ENCODE data around the gene MAK.
"Not testable (repeated sequence)": the region's sequence is repeated elsewhere in the genome, so short reads cannot be mapped to it uniquely, and the experiment has no call there.

MAK gene

GRCh38 chr6:10769419-10769818 lies 68.9 kb downstream of the MAK start:
- no peak for ATAC-seq
- Mint-ChIP-seq H3K36me3 (peaks cover 43% of the 10 kb centered on the region), H3K4me3 (no peak overlapping the region), H3K4me1 (no peaks in the 10 kb centered on the region), H3K27ac (no peak overlapping the region), H3K9me3 (no peaks in the 10 kb centered on the region)
- DNase-seq (ENCODE audit: low spot score in 2 of 2), result no peak

- Mint-ChIP-seq H3K9me3 (no peaks in the 10 kb centered on the region), H3K36me3 (peaks cover 47% of the 10 kb centered on the region), H3K4me3 (no peak overlapping the region), H3K27ac (no peak overlapping the region), H3K4me1 (peaks cover 6% of the 10 kb centered on the region)
- no peak for DNase-seq (ENCODE audit: low spot score in 2 of 2)
- ATAC-seq, result no peak
These were observed 75.3 kb downstream of the MAK start for GRCh38 chr6:10763006-10763405.

GRCh38 chr6:10759884-10760329 lies 78.4 kb downstream of the MAK start:
- no peaks in the 10 kb centered on the region for H3K9me3 Mint-ChIP-seq
- H3K4me1 Mint-ChIP-seq, result peaks cover 10% of the 10 kb centered on the region
- peak overlapping the region; percentile 14 for H3K27ac Mint-ChIP-seq
- H3K4me3 Mint-ChIP-seq, result no peak overlapping the region
- no peak for DNase-seq (ENCODE audit: low spot score in 2 of 2)
- peaks cover 74% of the 10 kb centered on the region for H3K36me3 Mint-ChIP-seq
- peak; percentile 82 for ATAC-seq

- ATAC-seq, result no peak
- peaks cover 79% of the 10 kb centered on the region for H3K36me3 Mint-ChIP-seq
These were observed 79.0 kb downstream of the MAK start for GRCh38 chr6:10759312-10759839.

GRCh38 chr6:10756085-10756484 lies 82.3 kb downstream of the MAK start:
- DNase-seq (ENCODE audit: low spot score in 2 of 2), result no peak
- Mint-ChIP-seq H3K4me3 (no peak overlapping the region), H3K9me3 (no peaks in the 10 kb centered on the region), H3K27ac (peak overlapping the region; percentile 61), H3K4me1 (peaks cover 44% of the 10 kb centered on the region), H3K36me3 (peaks cover 98% of the 10 kb centered on the region)
- ATAC-seq, result no peak

More at GRCh38 chr6:10759312-10759839, 79.0 kb downstream of the MAK start:
- DNase-seq (ENCODE audit: low spot score in 2 of 2), result no peak
- Mint-ChIP-seq H3K27ac (no peak overlapping the region), H3K4me3 (no peak overlapping the region), H3K4me1 (peaks cover 15% of the 10 kb centered on the region), H3K9me3 (no peaks in the 10 kb centered on the region)

- peak; percentile 61 for ATAC-seq
- DNase-seq (ENCODE audit: low spot score in 2 of 2); H3K9me3 Mint-ChIP-seq: not testable (repeated sequence)
- Mint-ChIP-seq H3K36me3 (peaks cover 77% of the 10 kb centered on the region), H3K27ac (peak overlapping the region; percentile 78), H3K4me1 (peaks cover 62% of the 10 kb centered on the region), H3K4me3 (peak overlapping the region; percentile 16)
These were observed 86.6 kb downstream of the MAK start for GRCh38 chr6:10751757-10752156.

- H3K4me1 Mint-ChIP-seq, result peaks cover 65% of the 10 kb centered on the region
These were observed 87.8 kb downstream of the MAK start for GRCh38 chr6:10750568-10750967.

GRCh38 chr6:10749734-10750133 lies 88.6 kb downstream of the MAK start:
- peaks cover 57% of the 10 kb centered on the region for H3K36me3 Mint-ChIP-seq
- H3K4me1 Mint-ChIP-seq, result peaks cover 59% of the 10 kb centered on the region
- DNase-seq (ENCODE audit: low spot score in 2 of 2) (no peak), ATAC-seq (no peak)
- H3K4me3 Mint-ChIP-seq, result no peak overlapping the region
- no peak overlapping the region for H3K27ac Mint-ChIP-seq
- no peaks in the 10 kb centered on the region for H3K9me3 Mint-ChIP-seq

More at GRCh38 chr6:10750568-10750967, 87.8 kb downstream of the MAK start:
- not testable (repeated sequence) for H3K9me3 Mint-ChIP-seq; ATAC-seq; DNase-seq (ENCODE audit: low spot score in 2 of 2); H3K4me3 Mint-ChIP-seq
- peak overlapping the region; percentile 78 for H3K27ac Mint-ChIP-seq
- H3K36me3 Mint-ChIP-seq, result peaks cover 65% of the 10 kb centered on the region

- Mint-ChIP-seq H3K4me3 (peak within 1 kb of the TSS; percentile 92), H3K4me1 (peaks cover 40% of the 10 kb centered on the region), H3K36me3 (peaks cover 33% of the 10 kb centered on the region), H3K27ac (peak within 1 kb of the TSS; percentile 95), H3K9me3 (no peaks in the 10 kb centered on the region)
- peak; percentile 99 to 100 for DNase-seq (ENCODE audit: low spot score in 2 of 2)
- ATAC-seq, result peak; percentile 96
These were observed 90.9 kb downstream of the MAK start, which contains the start of gene TMEM14B for GRCh38 chr6:10747251-10747972. TSS of gene TMEM14B (plus strand) at chr6:10747805. CDS start at chr6:10749246, 1,441 bp downstream.

- H3K4me1 Mint-ChIP-seq, result peaks cover 35% of the 10 kb centered on the region
- peaks cover 28% of the 10 kb centered on the region for H3K36me3 Mint-ChIP-seq
- H3K27ac Mint-ChIP-seq, result peak overlapping the region; percentile 95
- H3K4me3 Mint-ChIP-seq, result peak overlapping the region; percentile 92
- H3K9me3 Mint-ChIP-seq, result no peaks in the 10 kb centered on the region
- no peak for DNase-seq (ENCODE audit: low spot score in 2 of 2)
- no peak for ATAC-seq
These were observed 91.5 kb downstream of the MAK start for GRCh38 chr6:10746915-10747250.

- Mint-ChIP-seq H3K27ac (no peak overlapping the region), H3K4me3 (no peak overlapping the region), H3K36me3 (peaks cover 12% of the 10 kb centered on the region), H3K9me3 (no peaks in the 10 kb centered on the region), H3K4me1 (peaks cover 17% of the 10 kb centered on the region)
- ATAC-seq (no peak), DNase-seq (ENCODE audit: low spot score in 2 of 2) (no peak)
These were observed 93.2 kb downstream of the MAK start for GRCh38 chr6:10745116-10745515.

GRCh38 chr6:10743515-10743914 lies 94.8 kb downstream of the MAK start:
- DNase-seq (ENCODE audit: low spot score in 2 of 2) (no peak), ATAC-seq (no peak)
- H3K36me3 Mint-ChIP-seq, result peaks cover 7% of the 10 kb centered on the region
- H3K4me1 Mint-ChIP-seq, result peaks cover 6% of the 10 kb centered on the region
- H3K4me3 Mint-ChIP-seq, result no peak overlapping the region
- no peaks in the 10 kb centered on the region for H3K9me3 Mint-ChIP-seq
- no peak overlapping the region for H3K27ac Mint-ChIP-seq

- Mint-ChIP-seq H3K4me1 (peaks cover 6% of the 10 kb centered on the region), H3K4me3 (no peak overlapping the region), H3K9me3 (no peaks in the 10 kb centered on the region), H3K27ac (no peak overlapping the region), H3K36me3 (no peaks in the 10 kb centered on the region)
- DNase-seq (ENCODE audit: low spot score in 2 of 2) (no peak), ATAC-seq (no peak)
These were observed 96.1 kb downstream of the MAK start for GRCh38 chr6:10742251-10742650.

- DNase-seq (ENCODE audit: low spot score in 2 of 2); H3K36me3 Mint-ChIP-seq; ATAC-seq; H3K9me3 Mint-ChIP-seq; H3K27ac Mint-ChIP-seq; H3K4me1 Mint-ChIP-seq; H3K4me3 Mint-ChIP-seq: not testable (repeated sequence)
These were observed 96.7 kb downstream of the MAK start for GRCh38 chr6:10741643-10742042.

GRCh38 chr6:10740061-10740460 lies 98.3 kb downstream of the MAK start:
- Mint-ChIP-seq H3K27ac (no peak overlapping the region), H3K4me1 (no peaks in the 10 kb centered on the region), H3K9me3 (no peaks in the 10 kb centered on the region), H3K4me3 (no peak overlapping the region), H3K36me3 (no peaks in the 10 kb centered on the region)
- DNase-seq (ENCODE audit: low spot score in 2 of 2) (no peak), ATAC-seq (no peak)

GRCh38 chr6:10736731-10737130 lies 101.6 kb downstream of the MAK start:
- no peak for ATAC-seq
- peaks cover 9% of the 10 kb centered on the region for H3K4me1 Mint-ChIP-seq
- H3K9me3 Mint-ChIP-seq, result no peaks in the 10 kb centered on the region
- DNase-seq (ENCODE audit: low spot score in 2 of 2), result no peak
- no peak overlapping the region for H3K4me3 Mint-ChIP-seq
- peaks cover 8% of the 10 kb centered on the region for H3K36me3 Mint-ChIP-seq
- H3K27ac Mint-ChIP-seq, result no peak overlapping the region
